Esophagus muscularis mucosa (tissue), 4 donors: Measurements from ENCODE around the gene APOB. TPM values are rescaled to one million over a fixed set of nuclear protein-coding genes. Genes with fewer than 3 reads are reported as not detected.

Experiments
- DNase-seq: peaks from one replicate; pipeline ENCODE4 v3.0.0-alpha.2; 2017; ENCODE audit errors: extremely low spot score
- H3K27ac ChIP-seq, 4 donors: fragments of 200-600 bp; sonication (generic); replicated peaks in 1 of 4; 1 replicate in 3 of 4; 2 replicates in 1 of 4; pipeline ENCODE4 v1.5.1; 2016 to 2019; ENCODE audit warnings: mild to moderate bottlenecking in 1 of 4
- H3K27me3 ChIP-seq, 4 donors: fragments of 200-600 bp; sonication (generic); one replicate each; pipeline versions ENCODE4 v1.5.1 to v1.6.0; 2016 to 2019
- H3K36me3 ChIP-seq, 4 donors: fragments of 200-600 bp; sonication (generic); one replicate each; pipeline ENCODE4 v1.5.1; 2016 to 2019
- H3K4me1 ChIP-seq, 4 donors: fragments of 200-600 bp; sonication (generic); one replicate each; pipeline ENCODE4 v1.5.1; 2016 to 2019
- H3K4me3 ChIP-seq, 4 donors: fragments of 200-600 bp; sonication (generic); 1 replicate in 2 of 4; 2 replicates in 2 of 4; pipeline ENCODE4 v1.5.1; 2016 to 2019; ENCODE audit warnings: mild to moderate bottlenecking in 4 of 4, moderate library complexity in 1 of 4
- H3K9me3 ChIP-seq, 4 donors: fragments of 200-600 bp; sonication (generic); 1 replicate in 3 of 4; 2 replicates in 1 of 4; pipeline ENCODE4 v1.5.1; 2016 to 2019
- CTCF ChIP-seq, 3 experiments: fragments of 200-600 bp in 2 of 3; fragments of 450-650 bp in 1 of 3; sonication (generic) in 2 of 3; IDR thresholded peaks; one replicate each; pipeline ENCODE4 v1.5.1; 2017 to 2019; ENCODE audit warnings: antibody characterized with exemption in 3 of 3, mild to moderate bottlenecking in 2 of 3, moderate library complexity in 1 of 3
- EP300 ChIP-seq: sonication (generic); formaldehyde crosslinking; IDR thresholded peaks from one replicate; pipeline ENCODE4 v1.6.1; 2017; ENCODE audit warnings: antibody characterized with exemption
- POLR2A ChIP-seq: fragments of 450-650 bp; IDR thresholded peaks from one replicate; pipeline ENCODE4 v1.6.1; 2017; ENCODE audit warnings: antibody characterized with exemption, moderate library complexity, mild to moderate bottlenecking, low read depth
- POLR2AphosphoS5 ChIP-seq, 2 donors: sonication (generic); formaldehyde crosslinking; IDR thresholded peaks; one replicate each; pipeline ENCODE4 v1.6.1; 2017; ENCODE audit warnings: antibody characterized with exemption in 2 of 2
- whole genome bisulfite sequencing: methylation state at CpG from one replicate; pipeline ENCODE4 v1.1.5; 2018; 5-methylcytosine and 5-hydroxymethylcytosine counted together
- intact Hi-C: fragments of 100-400 bp; cut with DNase I; formaldehyde crosslinking; loops from one replicate; pipeline ENCODE4 v1.15.1; 2023
- total RNA-seq, 4 donors: library from RNA; depleted of rRNA; stranded (reverse); fragments of >200 nt; gene quantifications; one replicate each; pipeline versions ENCODE4 v1.1.0 to v1.2.1, GENCODE V29; 2016

The APOB gene
- total RNA-seq, 4 donors from 2014 or later, result 0.83 to 4.4 (median 2.0) TPM

GRCh38 chr2:21078296-21078695, 34.4 kb upstream of the APOB start:
- no peak for TF ChIP-seq EP300
- TF ChIP-seq POLR2A, result no peak
- no peak for TF ChIP-seq POLR2AphosphoS5 (IDR thresholded peaks at IDR 0.05)
- no peak for TF ChIP-seq CTCF (IDR thresholded peaks at IDR 0.05)
- no peaks in the 10 kb centered on the region for H3K36me3 ChIP-seq
- H3K4me1 ChIP-seq, result no peaks in the 10 kb centered on the region
- intact Hi-C loops, result no loop called here
- 74% methylated on average over 1 of the region's 1 CpG for WGBS
- H3K27me3 ChIP-seq, result no peaks in the 10 kb centered on the region
- H3K4me3 ChIP-seq, result no peak overlapping the region
- DNase-seq, result no peak
- peaks cover 0 to 10% (median 0%) of the 10 kb centered on the region in 4 donors for H3K9me3 ChIP-seq
- H3K27ac ChIP-seq, result no peak overlapping the region

GRCh38 chr2:21072477-21073242, 28.8 kb upstream of the APOB start:
- Histone ChIP-seq H3K27ac (no peak overlapping the region), H3K36me3 (no peaks in the 10 kb centered on the region), H3K4me3 (no peak overlapping the region), H3K27me3 (no peaks in the 10 kb centered on the region), H3K9me3 (no peaks in the 10 kb centered on the region), H3K4me1 (no peaks in the 10 kb centered on the region)
- DNase-seq, result no peak
- 87% methylated on average over 4 of the region's 4 CpGs for whole genome bisulfite sequencing
- TF ChIP-seq EP300 (no peak), CTCF (IDR thresholded peaks at IDR 0.05) (no peak), POLR2AphosphoS5 (IDR thresholded peaks at IDR 0.05) (no peak), POLR2A (no peak)
- intact Hi-C loops, result no loop called here

- intact Hi-C loops, result no loop called here
- WGBS, result 79% methylated on average over 9 of the region's 9 CpGs
- Histone ChIP-seq H3K36me3 (no peaks in the 10 kb centered on the region), H3K27ac (no peak overlapping the region), H3K9me3 (no peaks in the 10 kb centered on the region), H3K4me3 (no peak overlapping the region), H3K4me1 (no peaks in the 10 kb centered on the region), H3K27me3 (no peaks in the 10 kb centered on the region)
- DNase-seq, result no peak
- TF ChIP-seq CTCF (IDR thresholded peaks at IDR 0.05) (no peak), POLR2A (no peak), POLR2AphosphoS5 (IDR thresholded peaks at IDR 0.05) (no peak), EP300 (no peak)
These were observed 26.7 kb upstream of the APOB start for GRCh38 chr2:21070341-21071257.

GRCh38 chr2:21069746-21070340, 26.0 kb upstream of the APOB start:
- Histone ChIP-seq H3K4me1 (no peaks in the 10 kb centered on the region), H3K36me3 (no peaks in the 10 kb centered on the region), H3K27me3 (no peaks in the 10 kb centered on the region), H3K27ac (no peak overlapping the region), H3K4me3 (no peak overlapping the region), H3K9me3 (no peaks in the 10 kb centered on the region)
- intact Hi-C loops, result no loop called here
- TF ChIP-seq EP300 (no peak), CTCF (IDR thresholded peaks at IDR 0.05) (no peak), POLR2A (no peak), POLR2AphosphoS5 (IDR thresholded peaks at IDR 0.05) (no peak)
- no peak for DNase-seq
- 76% methylated on average over 2 of the region's 2 CpGs for WGBS
